Raji (cell line): ENCODE results near the gene STX11.

Experiments
- POLR2A ChIP-seq: IDR thresholded peaks from 2 replicates; pipeline ENCODE4 v1.6.1; 2011; ENCODE audit warnings: low read depth, low read length, control low read depth; ENCODE audit not compliant: insufficient read depth

STX11 gene

DNA sequence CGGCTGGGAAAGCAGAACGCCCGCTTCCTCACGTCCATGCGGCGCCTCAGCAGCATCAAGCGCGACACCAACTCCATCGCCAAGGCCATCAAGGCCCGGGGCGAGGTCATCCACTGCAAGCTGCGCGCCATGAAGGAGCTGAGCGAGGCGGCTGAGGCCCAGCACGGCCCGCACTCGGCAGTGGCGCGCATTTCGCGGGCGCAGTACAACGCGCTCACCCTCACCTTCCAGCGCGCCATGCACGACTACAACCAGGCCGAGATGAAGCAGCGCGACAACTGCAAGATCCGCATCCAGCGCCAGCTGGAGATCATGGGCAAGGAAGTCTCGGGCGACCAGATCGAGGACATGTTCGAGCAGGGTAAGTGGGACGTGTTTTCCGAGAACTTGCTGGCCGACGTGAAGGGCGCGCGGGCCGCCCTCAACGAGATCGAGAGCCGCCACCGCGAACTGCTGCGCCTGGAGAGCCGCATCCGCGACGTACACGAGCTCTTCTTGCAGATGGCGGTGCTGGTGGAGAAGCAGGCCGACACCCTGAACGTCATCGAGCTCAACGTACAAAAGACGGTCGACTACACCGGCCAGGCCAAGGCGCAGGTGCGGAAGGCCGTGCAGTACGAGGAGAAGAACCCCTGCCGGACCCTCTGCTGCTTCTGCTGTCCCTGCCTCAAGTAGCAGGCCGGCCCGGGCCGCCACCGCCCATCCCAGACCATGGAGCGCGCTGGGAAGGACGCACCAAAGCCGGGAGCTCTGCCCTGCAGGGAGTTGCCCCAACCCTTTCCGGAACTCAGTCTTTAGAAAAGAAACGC, 36.7 kb downstream of the STX11 start:
- no peak for TF ChIP-seq POLR2A

DNA sequence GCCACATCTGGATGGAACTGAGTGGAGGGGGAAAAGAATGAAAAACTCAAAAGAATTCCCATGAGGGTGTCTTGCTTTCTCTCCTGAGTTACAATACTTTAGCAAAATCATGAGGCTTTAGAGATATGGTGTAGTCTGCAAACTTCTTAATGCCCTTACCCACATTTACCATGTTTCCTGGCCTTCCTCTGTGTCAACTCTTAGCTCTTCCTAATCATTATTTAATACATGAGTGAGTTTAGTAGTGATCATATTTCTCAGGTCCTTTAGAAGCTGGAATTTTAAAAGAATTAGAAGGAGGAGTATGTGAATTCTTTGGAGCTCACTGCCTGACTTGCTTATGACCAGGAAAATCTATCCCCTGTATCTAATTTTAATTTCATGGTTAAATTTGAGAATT, 39.0 kb downstream of the STX11 start:
- TF ChIP-seq POLR2A = no peak

DNA sequence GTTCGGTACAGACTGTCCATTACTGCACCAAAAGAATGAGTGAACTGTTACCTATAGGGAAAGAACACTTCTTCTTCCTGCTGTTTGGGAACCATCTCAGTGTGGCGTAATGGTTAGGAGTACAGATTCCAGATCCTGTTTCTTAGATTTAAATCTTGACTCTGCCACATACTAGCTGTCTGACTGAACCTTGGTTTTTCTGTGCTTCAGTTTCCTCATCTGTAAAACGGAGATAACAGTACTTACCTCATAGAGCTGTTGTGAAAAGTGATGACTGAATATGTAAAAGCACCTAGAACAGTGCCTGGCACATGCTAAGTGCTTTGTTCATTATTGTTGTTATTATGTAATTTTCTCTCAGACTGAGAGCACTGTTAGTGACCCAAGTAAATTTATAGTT, 39.8 kb downstream of the STX11 start:
- TF ChIP-seq POLR2A = no peak

DNA sequence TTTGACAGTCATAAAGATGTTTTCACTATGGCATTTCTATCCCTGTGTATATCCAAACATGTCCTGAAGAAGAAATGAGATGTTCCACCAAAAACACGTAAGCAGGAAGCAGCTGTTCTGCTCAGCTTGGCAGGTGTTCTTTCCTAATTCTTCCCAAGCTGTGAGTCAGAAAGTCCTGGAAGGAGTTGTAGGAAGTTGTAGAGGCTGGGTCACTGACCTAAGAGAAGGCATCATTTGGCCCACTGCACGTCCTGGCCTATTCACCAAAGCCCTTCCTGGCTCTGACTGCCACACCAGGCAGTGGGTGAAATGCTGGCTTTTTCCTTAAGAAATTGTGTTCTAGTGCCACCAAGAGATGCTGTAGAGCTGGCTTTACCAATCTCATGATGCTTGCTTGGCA, 40.3 kb downstream of the STX11 start:
- no peak for TF ChIP-seq POLR2A

DNA sequence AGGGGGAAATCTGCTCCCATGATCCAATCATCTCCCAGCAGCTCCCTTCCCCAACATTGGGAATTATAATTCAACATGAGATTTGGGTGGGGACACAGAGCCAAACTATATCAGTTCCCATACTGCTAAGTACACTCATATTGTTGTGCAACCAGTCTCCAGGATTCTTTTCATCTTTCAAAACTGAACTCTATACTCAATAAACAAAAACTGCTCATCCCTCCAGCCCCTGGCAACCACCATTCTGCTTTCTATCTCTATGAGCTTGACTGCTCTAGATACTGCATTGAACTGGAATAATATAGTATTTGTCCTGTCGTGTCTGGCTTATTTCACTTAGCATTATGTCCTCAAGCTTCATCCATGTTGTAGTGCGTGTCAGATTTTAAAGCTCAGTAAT, 42.9 kb downstream of the STX11 start:
- no peak for TF ChIP-seq POLR2A

DNA sequence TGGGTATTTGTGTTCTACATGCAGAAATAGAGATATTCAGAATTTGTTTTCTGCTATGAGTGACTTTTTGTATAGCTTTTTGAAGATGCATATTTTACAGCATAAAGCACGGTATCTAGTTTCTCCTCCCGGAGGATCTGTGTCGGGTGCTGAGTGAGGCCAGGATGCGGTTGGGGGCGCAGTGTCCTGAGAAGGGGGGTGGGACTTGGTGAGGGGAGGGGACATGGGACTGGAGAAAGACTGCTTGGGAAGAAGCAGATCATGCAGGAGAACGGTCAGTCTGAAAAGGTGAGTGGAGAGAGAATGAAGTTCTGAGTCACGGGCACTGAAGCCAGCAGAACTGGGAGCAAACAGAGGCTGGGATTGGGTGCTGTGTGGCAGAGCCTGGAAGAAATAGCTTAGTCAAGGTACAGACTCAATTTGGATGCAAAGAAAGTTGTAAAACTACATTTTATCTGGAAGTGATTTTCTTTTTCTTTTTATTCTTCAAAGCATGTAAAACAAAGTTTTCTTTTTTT, 44.0 kb downstream of the STX11 start:
- no peak for TF ChIP-seq POLR2A

DNA sequence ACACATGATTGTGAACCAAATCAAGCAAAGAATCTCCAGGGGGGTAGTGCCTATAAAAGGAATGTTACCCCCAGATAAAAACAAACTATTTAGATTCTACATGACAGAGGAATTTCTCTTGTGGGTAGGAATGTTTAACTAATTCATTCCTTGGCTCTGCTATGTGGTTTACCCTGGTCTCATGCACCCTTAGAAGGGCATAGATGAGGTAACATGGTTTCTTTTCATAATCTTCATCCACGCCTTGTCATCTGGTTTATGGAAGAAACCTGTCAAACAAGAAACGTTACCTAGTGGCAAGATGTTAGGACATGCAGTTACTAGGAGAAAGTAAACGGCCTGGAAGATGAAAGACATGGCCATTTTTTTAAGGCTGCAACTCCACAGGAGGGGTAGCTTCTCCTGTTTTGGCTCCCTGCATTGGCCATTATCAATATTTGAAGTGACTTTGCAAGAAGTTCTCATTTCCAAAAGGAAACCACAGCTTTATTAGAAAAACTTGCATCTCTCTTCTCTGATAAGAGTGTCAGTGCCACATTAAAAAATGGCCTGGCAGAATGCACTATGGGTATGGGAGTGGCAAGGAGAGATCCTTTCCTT, 45.5 kb downstream of the STX11 start:
- no peak for TF ChIP-seq POLR2A

DNA sequence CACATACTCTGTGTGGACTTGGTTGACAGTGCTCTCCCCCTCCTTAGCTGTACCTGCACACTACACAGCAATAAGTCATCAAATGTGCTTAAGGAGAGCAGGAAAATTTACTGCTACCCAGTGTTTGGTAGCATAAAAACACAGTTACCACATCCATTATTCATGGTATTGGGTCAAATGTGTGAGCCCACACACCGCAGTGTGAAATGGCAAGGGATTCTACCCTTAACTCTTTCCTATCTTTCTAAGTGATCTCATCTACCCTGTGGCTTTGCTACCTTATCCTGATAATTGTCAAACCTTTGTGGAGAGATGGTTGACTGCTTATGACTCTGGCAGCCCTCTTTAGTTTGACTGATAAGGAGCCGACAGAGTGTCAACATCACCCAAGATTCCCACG, 47.6 kb downstream of the STX11 start:
- no peak for TF ChIP-seq POLR2A

DNA sequence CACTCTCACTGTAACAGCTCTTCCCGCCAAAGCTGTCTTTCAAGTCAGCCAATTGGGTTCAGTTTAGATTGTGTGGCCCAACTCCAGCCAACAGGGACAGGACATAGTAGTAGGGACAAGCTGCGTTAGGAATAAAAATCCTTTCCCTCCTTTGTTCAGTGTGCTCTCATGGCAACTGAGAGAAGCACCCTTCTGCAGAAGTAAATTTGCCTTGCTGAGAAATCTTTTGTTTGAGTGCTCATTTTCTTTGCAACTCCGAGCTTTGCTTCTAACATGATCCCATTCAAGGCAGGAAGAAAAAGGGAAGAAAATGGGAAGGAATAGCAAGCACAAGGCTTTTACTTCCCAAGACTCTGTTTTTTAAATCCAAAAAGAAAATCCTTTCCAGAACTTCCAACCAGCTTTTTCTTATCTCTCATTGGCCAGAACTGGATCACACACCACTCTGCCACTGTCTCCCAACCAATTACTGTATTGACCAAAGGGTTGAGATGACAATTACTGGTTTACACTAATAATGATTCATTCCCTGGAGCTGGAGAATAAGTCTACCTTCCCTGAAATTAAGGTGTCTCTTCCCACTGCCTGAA, 52.7 kb downstream of the STX11 start:
- no peak for TF ChIP-seq POLR2A

DNA sequence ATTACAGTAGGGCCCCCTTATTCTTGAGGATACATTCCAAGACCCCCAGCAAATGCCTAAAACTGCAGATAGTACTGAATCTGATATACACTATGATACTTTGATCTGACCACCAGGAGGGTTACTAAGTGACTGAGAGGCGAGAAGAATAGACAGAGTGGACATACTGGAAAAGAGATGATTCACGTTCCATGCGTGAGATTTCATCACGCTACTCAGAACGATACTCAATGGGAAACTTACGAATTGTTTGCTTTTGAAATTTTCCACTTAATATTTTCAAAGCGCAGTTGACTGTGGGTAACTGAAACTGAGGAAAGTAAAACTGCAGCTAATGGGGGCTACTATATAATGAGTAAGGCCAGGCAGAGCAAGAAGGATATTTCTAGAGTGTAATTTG, 60.8 kb downstream of the STX11 start:
- no peak for TF ChIP-seq POLR2A

DNA sequence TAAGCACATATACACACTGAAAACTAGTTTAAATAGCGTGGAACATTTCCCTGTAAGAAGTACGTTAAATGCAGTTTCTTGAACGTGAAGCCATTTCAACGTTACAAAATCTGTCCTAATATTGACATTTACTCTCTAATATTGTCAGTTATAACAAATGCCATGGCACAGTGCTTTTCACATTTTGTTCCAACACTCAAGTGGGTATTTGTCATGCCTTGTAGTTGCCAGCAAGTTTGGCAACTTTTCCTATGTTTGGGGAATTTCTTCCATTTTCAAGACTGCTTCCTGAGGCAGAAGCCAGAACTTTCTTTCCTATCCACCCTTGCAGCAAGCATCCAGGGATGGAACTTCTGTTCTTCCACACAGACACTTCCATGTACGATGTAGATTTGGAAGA, 63.0 kb downstream of the STX11 start:
- no peak for TF ChIP-seq POLR2A

DNA sequence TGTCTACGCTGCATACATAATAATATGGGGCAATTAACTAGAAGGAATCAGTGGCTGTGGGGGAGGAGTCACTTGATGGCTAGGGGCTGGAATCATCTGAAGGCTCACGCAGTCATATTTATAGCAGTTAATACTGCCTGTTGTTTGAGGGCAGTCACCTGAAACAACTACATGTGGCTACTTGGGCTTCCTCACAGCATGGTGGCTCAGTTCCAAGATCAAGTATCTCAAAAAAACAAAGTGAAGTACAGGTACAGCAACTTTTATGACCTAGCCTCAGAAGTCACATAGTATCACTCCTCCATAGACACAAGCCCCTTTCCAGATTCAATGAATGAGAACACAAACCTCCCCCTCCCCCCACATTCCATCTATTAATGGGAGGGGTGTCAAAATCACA, 63.7 kb downstream of the STX11 start:
- no peak for TF ChIP-seq POLR2A

DNA sequence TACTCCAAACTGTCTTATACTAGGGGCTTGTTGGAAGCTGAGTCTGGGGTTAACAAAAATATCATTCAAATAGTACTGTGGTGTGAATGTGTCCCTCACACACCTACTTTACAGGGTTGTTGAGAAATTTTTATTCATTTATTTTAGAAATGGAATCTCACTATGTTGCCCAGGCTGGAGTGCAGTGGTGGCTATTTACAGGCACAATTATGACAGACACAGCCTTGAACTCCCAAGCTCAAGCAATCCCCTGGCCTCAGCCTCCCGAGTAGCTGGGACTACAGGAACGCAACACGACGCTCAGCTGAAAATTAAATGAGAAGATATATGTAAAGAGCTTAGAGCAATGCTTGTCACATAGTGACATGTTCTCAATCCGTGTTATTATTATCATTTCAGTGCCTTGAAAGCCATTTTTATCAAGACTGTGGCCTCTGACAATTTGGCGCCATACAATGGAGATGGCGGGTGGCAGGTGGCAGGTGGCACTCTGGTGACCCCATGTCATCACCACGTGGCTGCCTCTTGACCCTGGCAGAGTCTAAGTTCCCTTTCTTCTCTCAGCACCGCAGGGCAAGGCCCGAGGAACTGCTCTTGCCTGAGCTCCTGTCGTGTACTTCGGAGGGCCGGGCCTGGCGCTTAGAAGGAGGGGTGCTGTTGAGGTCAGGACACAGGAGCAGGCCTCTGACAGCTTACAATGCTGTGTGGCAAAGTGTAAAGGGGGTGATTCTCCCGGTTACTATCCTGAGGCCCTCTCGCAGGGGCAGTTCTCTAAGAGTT, 64.5 kb downstream of the STX11 start:
- no peak for TF ChIP-seq POLR2A

DNA sequence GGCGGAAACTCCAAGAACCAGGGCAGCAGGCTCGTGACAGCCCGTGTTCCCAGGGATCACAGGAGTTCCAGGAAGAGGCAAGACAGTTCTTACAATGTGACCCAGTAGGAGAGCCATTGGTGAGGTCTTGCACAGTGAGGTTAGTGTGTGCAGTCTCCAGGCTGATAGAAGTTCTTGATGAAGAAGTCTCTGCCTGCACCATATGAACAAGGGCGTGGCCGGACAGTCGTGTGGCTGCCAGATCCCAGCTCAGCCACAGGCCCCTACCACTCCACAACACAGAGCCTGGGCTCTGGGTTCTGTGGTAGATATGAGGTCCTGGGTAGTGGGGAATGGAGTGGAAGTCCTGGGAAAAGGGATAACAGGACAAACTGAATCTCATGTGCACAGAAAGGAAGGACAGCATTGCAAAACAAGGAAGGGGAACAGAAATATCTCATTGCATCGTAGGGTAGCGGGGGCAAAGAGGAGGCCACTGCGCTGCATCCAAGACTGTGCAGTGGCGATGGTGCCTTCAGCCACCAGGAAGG, 65.2 kb downstream of the STX11 start:
- no peak for TF ChIP-seq POLR2A
